NT2/D1 (cell line): ENCODE data around the gene MX1.
A peak's percentile ranks its signal among the peaks of the same experiment; 100 is the strongest.

ENCODE experiments used
- DNase-seq: peaks from one replicate; pipeline ENCODE4 v3.0.0-alpha.2; 2011; ENCODE audit warnings: low read depth, low spot score
- H3K27me3 ChIP-seq: 2 replicates; pipeline ENCODE4 v1.6.0; 2011; ENCODE audit warnings: mild to moderate bottlenecking; ENCODE audit not compliant: insufficient read length, insufficient read depth
- H3K36me3 ChIP-seq: 2 replicates; pipeline ENCODE4 v1.6.1; 2011; ENCODE audit warnings: mild to moderate bottlenecking, low read length, mixed read lengths; ENCODE audit not compliant: insufficient read depth, insufficient read length
- H3K4me1 ChIP-seq: 2 replicates; pipeline ENCODE4 v1.5.1; 2011; ENCODE audit not compliant: insufficient read depth, insufficient read length
- H3K4me3 ChIP-seq: 2 replicates; pipeline ENCODE4 v1.5.1; 2011; ENCODE audit warnings: low read depth; ENCODE audit not compliant: insufficient read length
- H3K9ac ChIP-seq: 2 replicates; pipeline ENCODE4 v1.6.0; 2011; ENCODE audit warnings: low read depth; ENCODE audit not compliant: insufficient read length
- H3K9me3 ChIP-seq: 2 replicates; pipeline ENCODE4 v1.5.1; 2011; ENCODE audit warnings: mild to moderate bottlenecking, low read length; ENCODE audit not compliant: insufficient read depth
- SUZ12 ChIP-seq: IDR thresholded peaks from 2 replicates; pipeline ENCODE4 v1.6.1; 2011; ENCODE audit not compliant: insufficient read length, insufficient read depth; ENCODE audit errors: extremely low read depth
- YY1 ChIP-seq: IDR thresholded peaks from 2 replicates; pipeline ENCODE4 v1.6.1; 2011; ENCODE audit not compliant: insufficient read length, insufficient read depth
- ZNF274 ChIP-seq: IDR thresholded peaks from 2 replicates; pipeline ENCODE4 v1.6.1; 2011; ENCODE audit warnings: mild to moderate bottlenecking, low read depth, low read length

MX1 gene

GRCh38 chr21:41465176-41465781, 39.2 kb downstream of the MX1 start:
- no peak overlapping the region for H3K9ac ChIP-seq
- no peaks in the 10 kb centered on the region for H3K36me3 ChIP-seq
- H3K27me3 ChIP-seq, result no peaks in the 10 kb centered on the region
- H3K4me3 ChIP-seq, result no peak overlapping the region
- H3K9me3 ChIP-seq, result peaks cover 31% of the 10 kb centered on the region
- TF ChIP-seq SUZ12, result no peak
- TF ChIP-seq YY1, result no peak
- H3K4me1 ChIP-seq, result peaks cover 18% of the 10 kb centered on the region
- DNase-seq, result no peak

DNA sequence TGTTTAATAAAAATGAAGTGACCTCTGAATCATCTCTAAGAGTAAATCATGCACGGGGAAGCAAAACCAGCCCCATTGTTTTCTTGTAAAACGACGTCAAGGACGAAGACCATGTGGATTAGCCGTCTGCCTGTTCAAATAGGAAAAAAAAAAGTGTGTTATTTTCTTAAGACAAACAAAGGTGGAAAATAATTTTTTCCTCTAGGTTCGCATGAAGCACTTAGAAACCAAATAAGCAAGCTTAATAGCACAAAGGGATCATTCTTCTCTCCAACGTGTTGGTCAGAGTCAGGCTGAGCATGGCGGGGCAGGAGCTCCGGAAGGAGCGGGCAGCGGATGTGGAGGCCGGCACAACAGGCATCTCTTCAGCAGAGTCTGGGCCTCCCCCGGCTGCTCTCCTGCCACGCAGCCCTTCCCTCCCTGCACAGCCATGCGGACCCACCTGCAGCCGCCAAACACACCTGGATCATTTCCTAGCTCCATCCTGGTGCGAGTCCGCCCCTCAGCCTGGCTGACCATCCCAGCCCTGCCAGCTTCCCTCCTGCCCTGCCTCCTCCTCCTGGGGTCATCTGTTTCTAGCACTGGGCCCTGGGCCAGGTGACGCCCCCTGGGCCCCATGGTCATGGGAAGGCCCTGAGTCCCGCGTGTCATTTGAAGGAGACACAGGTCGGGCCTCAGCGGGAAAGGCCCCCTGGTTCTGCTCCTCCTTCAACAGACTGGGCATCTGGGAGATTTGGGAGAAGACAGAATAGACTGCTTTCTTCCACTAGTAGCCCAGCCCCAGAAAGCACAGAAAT, 40.2 kb downstream of the MX1 start:
- DNase-seq, result no peak
- Histone ChIP-seq H3K36me3 (no peaks in the 10 kb centered on the region), H3K4me1 (peaks cover 22% of the 10 kb centered on the region), H3K9ac (no peak overlapping the region), H3K4me3 (no peak overlapping the region), H3K9me3 (peaks cover 31% of the 10 kb centered on the region), H3K27me3 (no peaks in the 10 kb centered on the region)
- TF ChIP-seq YY1 (no peak), ZNF274 (no peak), SUZ12 (no peak)

GRCh38 chr21:41470054-41470453, 44.0 kb downstream of the MX1 start:
- H3K9me3 ChIP-seq, result no peaks in the 10 kb centered on the region
- no peak for TF ChIP-seq SUZ12
- no peak for TF ChIP-seq YY1
- no peak for TF ChIP-seq ZNF274
- peaks cover 30% of the 10 kb centered on the region for H3K4me1 ChIP-seq
- no peaks in the 10 kb centered on the region for H3K36me3 ChIP-seq
- no peak overlapping the region for H3K4me3 ChIP-seq
- no peaks in the 10 kb centered on the region for H3K27me3 ChIP-seq
- H3K9ac ChIP-seq, result no peak overlapping the region
- no peak for DNase-seq

DNA sequence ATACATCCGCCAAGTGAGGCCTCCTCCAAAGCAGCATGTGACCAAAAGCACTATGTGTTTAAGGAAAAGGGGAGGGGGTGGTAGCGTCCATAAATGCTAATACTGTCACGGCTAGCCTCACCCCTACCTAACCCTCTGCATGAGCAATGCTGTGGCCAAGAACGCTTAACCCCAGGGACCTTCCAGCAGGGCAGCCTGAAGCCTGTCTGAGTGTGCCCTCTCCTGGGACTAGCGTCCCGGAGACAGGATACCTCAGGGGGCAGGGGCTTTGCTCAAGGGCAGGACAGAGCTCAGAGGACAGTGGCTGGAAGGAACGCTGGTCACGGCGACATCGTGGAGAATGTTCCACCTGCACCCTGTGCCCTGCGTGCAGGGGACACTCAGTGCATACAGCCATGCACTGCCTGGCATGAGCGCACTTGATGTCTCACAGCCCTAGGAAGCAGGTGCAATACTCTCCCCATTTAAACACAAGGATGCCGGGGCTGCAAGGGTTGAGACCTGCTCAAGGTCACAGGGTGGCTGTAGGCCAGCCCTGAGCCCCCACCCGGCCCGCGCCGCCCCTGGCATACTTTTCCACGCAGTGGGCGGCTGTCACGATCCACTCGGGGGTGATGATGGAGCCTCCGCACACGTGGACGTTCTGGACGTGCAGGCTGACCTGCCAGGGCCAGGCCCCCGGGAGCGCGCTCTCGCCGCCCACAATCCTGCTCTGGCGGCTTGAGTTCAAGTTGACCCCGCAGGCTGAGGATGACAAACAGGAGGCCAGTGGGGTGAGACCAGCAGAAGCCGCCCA, 46.9 kb downstream of the MX1 start:
- H3K4me1 ChIP-seq, result peaks cover 41% of the 10 kb centered on the region
- no peak for TF ChIP-seq SUZ12
- TF ChIP-seq ZNF274, result no peak
- TF ChIP-seq YY1, result no peak

GRCh38 chr21:41475714-41476420, 49.8 kb downstream of the MX1 start:
- H3K9ac ChIP-seq, result no peak overlapping the region
- no peak overlapping the region for H3K4me3 ChIP-seq
- peaks cover 40% of the 10 kb centered on the region for H3K4me1 ChIP-seq
- peaks cover 8% of the 10 kb centered on the region for H3K27me3 ChIP-seq
- H3K9me3 ChIP-seq, result no peaks in the 10 kb centered on the region
- TF ChIP-seq ZNF274, result no peak
- H3K36me3 ChIP-seq, result no peaks in the 10 kb centered on the region
- no peak for DNase-seq

More for the DNA sequence above, 46.9 kb downstream of the MX1 start:
- Histone ChIP-seq H3K9me3 (no peaks in the 10 kb centered on the region), H3K4me3 (no peak overlapping the region), H3K36me3 (no peaks in the 10 kb centered on the region), H3K9ac (no peak overlapping the region), H3K27me3 (peaks cover 2% of the 10 kb centered on the region)
- DNase-seq, result no peak

DNA sequence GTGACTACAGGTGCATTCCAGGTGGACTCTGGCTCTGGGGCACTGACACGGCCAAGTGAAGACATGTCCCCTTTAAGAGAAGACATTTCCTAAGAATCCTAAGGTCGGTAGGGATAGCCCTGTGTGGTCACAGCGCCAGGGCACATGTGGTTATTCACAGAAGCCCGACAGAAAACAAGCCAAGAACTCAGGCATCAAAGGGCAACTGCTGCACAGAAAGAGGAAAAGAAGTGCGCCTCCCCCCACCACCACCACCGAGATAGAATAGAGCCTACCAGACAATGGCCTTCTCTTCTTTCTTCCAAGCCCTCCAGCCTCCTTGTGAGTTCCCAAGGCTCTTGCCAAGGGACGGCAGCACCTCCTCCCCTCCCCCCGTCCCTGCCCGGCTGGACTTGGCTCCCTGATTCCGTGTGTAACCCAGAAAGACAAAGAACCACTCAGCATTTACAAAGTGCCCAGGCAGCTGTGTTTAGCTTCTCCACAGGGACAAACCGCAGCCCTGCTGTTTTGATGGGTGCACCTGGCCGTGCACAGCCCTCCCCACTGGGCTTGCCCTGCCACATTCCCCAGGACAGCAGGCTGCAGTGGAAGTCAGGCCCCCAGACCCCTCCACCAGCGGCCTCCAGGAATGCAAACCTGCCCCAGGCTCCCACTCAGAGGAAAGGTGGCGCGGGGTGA, 51.7 kb downstream of the MX1 start:
- H3K4me3 ChIP-seq, result no peak overlapping the region
- no peaks in the 10 kb centered on the region for H3K36me3 ChIP-seq
- peak overlapping the region; percentile 37 for H3K9ac ChIP-seq
- no peaks in the 10 kb centered on the region for H3K9me3 ChIP-seq
- peaks cover 8% of the 10 kb centered on the region for H3K27me3 ChIP-seq
- no peak for TF ChIP-seq YY1
- TF ChIP-seq SUZ12, result no peak
- peaks cover 36% of the 10 kb centered on the region for H3K4me1 ChIP-seq
- peak; percentile 63 for DNase-seq
